ENCODE data around the gene HOPX. TPM values are rescaled to one million over a fixed set of nuclear protein-coding genes. Genes with fewer than 3 reads are reported as not detected.

Gene HOPX
- total and polyA plus RNA-seq, 2 of the 4 experiments (the other 2 are of a cell fraction) = 1.3 to 1.7 TPM

- Histone ChIP-seq H3K14ac (replicated peaks; ENCODE audit: low read depth, low read length) (no peak overlapping the region), H3K4me1 (ENCODE audit: control insufficient read depth, insufficient read depth, low read length) (peaks cover 2% of the 10 kb centered on the region; the same call in 1 of the 2 replicates), H4K8ac (ENCODE audit: low read depth in 2 of 2, low read length in 2 of 2) (no peak overlapping the region), H3K27ac (ENCODE audit: insufficient read depth, low read length) (no peak overlapping the region), H3K18ac (ENCODE audit: low read depth, low read length) (no peak overlapping the region), H2BK20ac (ENCODE audit: low read depth, low read length) (no peak overlapping the region), H3K79me1 (ENCODE audit: low read depth in 1 of 2, low read length in 2 of 2) (no peaks in the 10 kb centered on the region), H4K20me1 (ENCODE audit: insufficient read depth, low read length) (no peaks in the 10 kb centered on the region), H2AK9ac (replicated peaks; ENCODE audit: low read depth, low read length, poor library complexity) (no peak overlapping the region), H2AK5ac (ENCODE audit: low read depth, low read length) (no peak overlapping the region), H2AFZ (replicated peaks; ENCODE audit: low read length, poor library complexity) (no peak overlapping the region), H4K91ac (ENCODE audit: insufficient read depth, low read depth, low read length) (no peak overlapping the region), H3K4ac (ENCODE audit: low read depth, low read length) (no peak overlapping the region), H2BK5ac (ENCODE audit: low read depth, low read length, poor library complexity, severe bottlenecking) (no peak overlapping the region), H3K23ac (ENCODE audit: low read depth, low read length) (no peak overlapping the region), H2BK120ac (ENCODE audit: low read depth, low read length) (no peak overlapping the region), H3K56ac (ENCODE audit: extremely low read depth, insufficient read depth, low read length) (no peak overlapping the region), H3K36me3 (ENCODE audit: control insufficient read depth, insufficient read depth, low read length) (no peaks in the 10 kb centered on the region), H4K5ac (ENCODE audit: low read depth, low read length) (no peak overlapping the region), H3K4me3 (ENCODE audit: insufficient read depth, low read depth, low read length) (no peak overlapping the region), H3K4me2 (ENCODE audit: low read depth, low read length) (no peak overlapping the region), H3K9me1 (ENCODE audit: insufficient read depth, low read length) (0 out of 2 replicates have a peak, but pooled peaks cover 3% of the 10 kb centered on the region), H3K9me3 (ENCODE audit: control insufficient read depth, insufficient read depth, low read length) (no peaks in the 10 kb centered on the region), H3K27me3 (ENCODE audit: control insufficient read depth, insufficient read depth, low read length) (peaks cover 4% of the 10 kb centered on the region; the same call in 1 of the 2 replicates), H3K9ac (ENCODE audit: low read depth, low read length) (no peak overlapping the region), H2BK15ac (ENCODE audit: low read depth, low read length) (no peak overlapping the region)
- no peak for ATAC-seq (ENCODE audit: low read depth)
- WGBS, 2 experiments (ENCODE audit: extremely low coverage in 2 of 2, insufficient read length in 1 of 2) = no CpG with 5 or more reads among the region's 2 CpGs
- no TSS peak for BruUV-seq (replicated peaks)
- POLR2A ChIA-PET (ENCODE audit: unreplicated experiment) = no interaction called here
- DNase-seq = no peak
- TF ChIP-seq RCOR1 (IDR thresholded peaks at IDR 0.05; ENCODE audit: insufficient replicate concordance, low read length) = no peak
- TF ChIP-seq NFE2L2 (IDR thresholded peaks at IDR 0.05; ENCODE audit: low read depth, low read length) = no peak
- TF ChIP-seq CHD1 (IDR thresholded peaks at IDR 0.05; ENCODE audit: low read depth, low read length) = no peak
- no peak for TF ChIP-seq CTCF (conservative IDR thresholded peaks at IDR 0.05; ENCODE audit: low read depth, low read length)
- TF ChIP-seq MAFK (IDR thresholded peaks at IDR 0.05; ENCODE audit: low read depth, low read length) = no peak
- TF ChIP-seq FOS (IDR thresholded peaks at IDR 0.05; ENCODE audit: low read depth, low read length) = no peak
- TF ChIP-seq CEBPB (IDR thresholded peaks at IDR 0.05; ENCODE audit: low read depth, low read length) = no peak
- no peak for TF ChIP-seq RFX5 (IDR thresholded peaks at IDR 0.05; ENCODE audit: low read depth, low read length)
- no peak for TF ChIP-seq MXI1 (IDR thresholded peaks at IDR 0.05; ENCODE audit: borderline replicate concordance, low read depth, low read length)
- TF ChIP-seq SMC3 (IDR thresholded peaks at IDR 0.05; ENCODE audit: low read depth, low read length) = no peak
- TF ChIP-seq POLR2A (IDR thresholded peaks at IDR 0.05; ENCODE audit: low read depth, low read length) = no peak
- TF ChIP-seq MAZ (IDR thresholded peaks at IDR 0.05; ENCODE audit: borderline replicate concordance, low read depth, low read length) = no peak
- no peak for TF ChIP-seq USF2 (IDR thresholded peaks at IDR 0.05; ENCODE audit: low read depth, low read length)
- CTCF ChIA-PET = no interaction called here
- in situ Hi-C loops (cut with MboI; ENCODE audit: low sequenced_read_pairs) (no loop called here), intact Hi-C loops (cut with micrococcal nuclease) (no loop called here), dilution Hi-C loops (cut with HindIII; ENCODE audit: low sequenced_read_pairs, unreplicated experiment) (no loop called here)
These were observed 42.6 kb upstream of the HOPX start for GRCh38 chr4:56723659-56724230.
